Activated CD4-positive, alpha-beta T cell treated with anti-CD3 and anti-CD28 coated beads, Interleukin-2, amount 50 U/mL, for 24 hours (primary cell): ENCODE results near the gene NPRL2.

Source experiments
- DNase-seq, 2 donors: peaks; one replicate each; pipeline ENCODE4 v3.0.0-alpha.2; 2020; ENCODE audit warnings: low read depth in 1 of 2, low spot score in 1 of 2

NPRL2 gene

GRCh38 chr3:50327943-50328691, 22.5 kb downstream of the NPRL2 start, which contains the start of gene TUSC2:
Gene TUSC2, minus strand, starts transcription at chr3:50328223. Its CDS starts 124 bp downstream, at chr3:50328099.
- DNase-seq: peak; percentile 84 to 94

GRCh38 chr3:50327129-50327528, 23.4 kb downstream of the NPRL2 start:
- DNase-seq: no peak

GRCh38 chr3:50326182-50326541, 24.4 kb downstream of the NPRL2 start:
- DNase-seq: no peak

- DNase-seq: no peak
These were observed 24.9 kb downstream of the NPRL2 start for GRCh38 chr3:50325497-50326181.

- no peak for DNase-seq
These were observed 25.5 kb downstream of the NPRL2 start for GRCh38 chr3:50325113-50325480.

- no peak for DNase-seq
These were observed 26.0 kb downstream of the NPRL2 start for GRCh38 chr3:50324351-50325112.

- no peak for DNase-seq
These were observed 26.9 kb downstream of the NPRL2 start for GRCh38 chr3:50323614-50324199.

GRCh38 chr3:50323092-50323600, 27.4 kb downstream of the NPRL2 start:
- DNase-seq: no peak

GRCh38 chr3:50322386-50323091, 28.0 kb downstream of the NPRL2 start, which contains the start of gene HYAL2:
Gene HYAL2, minus strand, starts transcription at chr3:50322745. Its CDS starts 2,256 bp downstream, at chr3:50320489.
- DNase-seq: no peak

GRCh38 chr3:50322115-50322385, 28.5 kb downstream of the NPRL2 start:
- no peak for DNase-seq

GRCh38 chr3:50321336-50322114, 29.1 kb downstream of the NPRL2 start:
- peak; percentile 75 to 78 for DNase-seq

GRCh38 chr3:50320853-50321335, 29.7 kb downstream of the NPRL2 start:
- peak in 1 of 2 donors; percentile 47 for DNase-seq

GRCh38 chr3:50319894-50320625, 30.5 kb downstream of the NPRL2 start:
- no peak for DNase-seq

- no peak for DNase-seq
These were observed 31.2 kb downstream of the NPRL2 start for GRCh38 chr3:50319181-50319893.

- no peak for DNase-seq
These were observed 32.0 kb downstream of the NPRL2 start for GRCh38 chr3:50318615-50319014.

GRCh38 chr3:50318163-50318562, 32.4 kb downstream of the NPRL2 start:
- no peak for DNase-seq

- DNase-seq: no peak
These were observed 33.3 kb downstream of the NPRL2 start for GRCh38 chr3:50317300-50317699.

- DNase-seq: no peak
These were observed 33.8 kb downstream of the NPRL2 start for GRCh38 chr3:50316657-50317242.
